PFSK-1 (cell line): ENCODE results near the gene RPL37A.

Source experiments
- FOXP2 ChIP-seq: optimal IDR thresholded peaks from 2 replicates; pipeline ENCODE3; 2011; ENCODE audit warnings: borderline replicate concordance, control low read depth, inconsistent platforms; ENCODE audit not compliant: insufficient read depth; ENCODE audit errors: extremely low read length, extremely low read depth
- POLR2AphosphoS5 ChIP-seq: IDR thresholded peaks from 2 replicates; pipeline ENCODE4 v1.6.1; 2012; ENCODE audit warnings: low read depth, mild to moderate bottlenecking, control low read depth, low read length, moderate library complexity
- SIN3A ChIP-seq: IDR thresholded peaks from 2 replicates; pipeline ENCODE4 v1.6.1; 2012; ENCODE audit warnings: mild to moderate bottlenecking, low read length, moderate library complexity, borderline replicate concordance; ENCODE audit not compliant: insufficient read depth
- TAF1 ChIP-seq: IDR thresholded peaks from 2 replicates; pipeline ENCODE4 v1.6.1; 2012; ENCODE audit warnings: low read length, control low read depth, borderline replicate concordance; ENCODE audit not compliant: insufficient read depth
- TF ChIP-seq, protein P1 (sequence below), 2 experiments: IDR thresholded peaks; 2 replicates each; pipeline versions ENCODE4 v1.6.1 to v1.8.0; 2011 to 2012; ENCODE audit warnings: low read depth in 2 of 2, low read length in 2 of 2, control low read depth in 1 of 2, inconsistent platforms in 1 of 2, mild to moderate bottlenecking in 1 of 2, moderate library complexity in 1 of 2; ENCODE audit not compliant: insufficient read depth in 1 of 2

The RPL37A gene

DNA sequence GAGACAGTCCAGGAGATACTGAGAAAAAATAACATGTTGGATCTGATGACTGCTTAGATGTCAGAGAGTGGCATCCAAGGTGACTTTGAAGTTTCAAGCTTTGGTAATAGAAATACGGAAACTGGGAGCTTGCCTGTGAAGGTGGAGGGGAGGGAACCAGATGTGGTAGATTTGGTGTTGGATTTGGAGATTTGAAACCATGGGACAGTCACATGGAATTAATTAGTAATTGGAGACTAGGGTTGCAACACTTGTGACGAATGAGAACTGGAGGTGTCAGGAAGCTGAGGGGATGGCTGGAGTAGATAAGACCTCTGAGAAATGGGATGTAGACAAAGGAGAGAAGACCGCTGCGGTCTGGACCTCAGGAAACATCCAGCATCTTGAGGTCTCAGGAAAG lies 46.7 kb downstream of the RPL37A start:
- TF ChIP-seq SIN3A = no peak
- TF ChIP-seq POLR2AphosphoS5 = no peak
- TF ChIP-seq FOXP2 = no peak
- TF ChIP-seq, protein P1, sequence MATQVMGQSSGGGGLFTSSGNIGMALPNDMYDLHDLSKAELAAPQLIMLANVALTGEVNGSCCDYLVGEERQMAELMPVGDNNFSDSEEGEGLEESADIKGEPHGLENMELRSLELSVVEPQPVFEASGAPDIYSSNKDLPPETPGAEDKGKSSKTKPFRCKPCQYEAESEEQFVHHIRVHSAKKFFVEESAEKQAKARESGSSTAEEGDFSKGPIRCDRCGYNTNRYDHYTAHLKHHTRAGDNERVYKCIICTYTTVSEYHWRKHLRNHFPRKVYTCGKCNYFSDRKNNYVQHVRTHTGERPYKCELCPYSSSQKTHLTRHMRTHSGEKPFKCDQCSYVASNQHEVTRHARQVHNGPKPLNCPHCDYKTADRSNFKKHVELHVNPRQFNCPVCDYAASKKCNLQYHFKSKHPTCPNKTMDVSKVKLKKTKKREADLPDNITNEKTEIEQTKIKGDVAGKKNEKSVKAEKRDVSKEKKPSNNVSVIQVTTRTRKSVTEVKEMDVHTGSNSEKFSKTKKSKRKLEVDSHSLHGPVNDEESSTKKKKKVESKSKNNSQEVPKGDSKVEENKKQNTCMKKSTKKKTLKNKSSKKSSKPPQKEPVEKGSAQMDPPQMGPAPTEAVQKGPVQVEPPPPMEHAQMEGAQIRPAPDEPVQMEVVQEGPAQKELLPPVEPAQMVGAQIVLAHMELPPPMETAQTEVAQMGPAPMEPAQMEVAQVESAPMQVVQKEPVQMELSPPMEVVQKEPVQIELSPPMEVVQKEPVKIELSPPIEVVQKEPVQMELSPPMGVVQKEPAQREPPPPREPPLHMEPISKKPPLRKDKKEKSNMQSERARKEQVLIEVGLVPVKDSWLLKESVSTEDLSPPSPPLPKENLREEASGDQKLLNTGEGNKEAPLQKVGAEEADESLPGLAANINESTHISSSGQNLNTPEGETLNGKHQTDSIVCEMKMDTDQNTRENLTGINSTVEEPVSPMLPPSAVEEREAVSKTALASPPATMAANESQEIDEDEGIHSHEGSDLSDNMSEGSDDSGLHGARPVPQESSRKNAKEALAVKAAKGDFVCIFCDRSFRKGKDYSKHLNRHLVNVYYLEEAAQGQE (IDR thresholded peaks at IDR 0.05; ENCODE audit: insufficient read depth in 1 of 2, low read depth in 2 of 2, low read length in 2 of 2) = no peak
- no peak for TF ChIP-seq TAF1

GRCh38 chr2:216546241-216546640 lies 47.6 kb downstream of the RPL37A start:
- TF ChIP-seq, protein P1 (IDR thresholded peaks at IDR 0.05; ENCODE audit: insufficient read depth in 1 of 2, low read depth in 2 of 2, low read length in 2 of 2) = no peak
- TF ChIP-seq SIN3A = no peak
- TF ChIP-seq TAF1 = no peak
- TF ChIP-seq FOXP2 = no peak
- no peak for TF ChIP-seq POLR2AphosphoS5

- TF ChIP-seq, protein P1 (IDR thresholded peaks at IDR 0.05; ENCODE audit: insufficient read depth in 1 of 2, low read depth in 2 of 2, low read length in 2 of 2) = no peak
- TF ChIP-seq SIN3A (no peak), POLR2AphosphoS5 (no peak), TAF1 (no peak), FOXP2 (no peak)
Measured at GRCh38 chr2:216546641-216547403, 48.2 kb downstream of the RPL37A start.

DNA sequence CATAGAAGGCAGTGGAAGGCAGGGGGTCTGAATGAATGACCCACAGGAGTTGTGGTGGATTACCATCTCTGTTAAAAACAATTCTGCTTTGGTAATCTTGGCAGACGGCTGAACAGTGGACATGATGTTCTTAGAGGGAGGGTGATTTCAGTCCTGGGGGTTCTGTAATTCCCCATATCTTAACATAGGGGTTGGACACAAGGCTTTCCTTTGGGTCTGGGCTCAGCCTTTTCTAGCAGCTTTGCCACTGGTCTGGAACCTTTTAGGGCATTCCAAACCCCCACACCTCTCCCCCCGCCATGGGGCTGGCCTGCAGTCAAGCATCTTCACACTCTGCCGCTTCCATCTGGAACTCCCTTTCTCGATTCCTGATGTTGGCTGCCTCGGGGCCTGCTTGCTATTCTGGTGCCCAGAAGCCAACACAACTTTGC lies 50.3 kb downstream of the RPL37A start:
- TF ChIP-seq, protein P1 (IDR thresholded peaks at IDR 0.05; ENCODE audit: insufficient read depth in 1 of 2, low read depth in 2 of 2, low read length in 2 of 2) = no peak
- TF ChIP-seq TAF1 = no peak
- TF ChIP-seq POLR2AphosphoS5 = no peak
- no peak for TF ChIP-seq SIN3A
- no peak for TF ChIP-seq FOXP2

DNA sequence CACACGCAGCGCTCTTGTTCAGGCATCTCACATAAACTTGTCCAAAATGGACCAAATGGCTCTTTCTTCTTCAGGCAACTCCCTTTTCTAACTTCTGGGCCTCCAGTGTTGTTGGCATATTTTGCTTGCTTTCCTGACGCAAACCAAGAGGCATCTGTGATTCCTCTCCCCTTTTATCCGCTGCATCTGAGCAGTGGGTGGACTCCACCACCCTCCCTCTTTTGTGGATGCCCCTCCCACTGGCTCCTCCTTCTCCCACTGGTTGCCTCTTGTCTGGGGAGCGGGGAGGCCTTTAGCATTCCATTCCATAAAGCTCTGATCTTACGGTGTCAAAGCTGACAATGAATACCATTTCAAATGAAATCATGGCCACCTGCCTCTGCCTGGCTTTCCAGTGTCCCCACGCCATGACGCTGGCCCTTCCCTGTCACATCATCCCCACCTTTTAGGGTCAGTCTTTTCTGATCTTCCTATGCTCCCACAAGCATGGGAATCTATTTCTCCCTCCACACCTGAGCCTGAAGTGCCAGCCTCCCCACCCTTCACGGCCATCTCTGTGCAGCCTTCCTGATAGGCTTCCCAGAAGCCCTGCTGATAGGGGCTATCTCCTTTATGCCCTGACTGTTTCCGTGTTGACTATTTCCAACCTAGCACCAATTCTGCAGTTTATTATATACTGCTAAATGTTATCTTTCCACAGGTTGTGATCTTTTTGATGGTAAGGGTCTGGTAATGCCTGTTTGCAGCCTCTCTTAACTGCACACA lies 51.5 kb downstream of the RPL37A start:
- no peak for TF ChIP-seq POLR2AphosphoS5
- no peak for TF ChIP-seq FOXP2
- no peak for TF ChIP-seq SIN3A
- TF ChIP-seq, protein P1 (IDR thresholded peaks at IDR 0.05; ENCODE audit: insufficient read depth in 1 of 2, low read depth in 2 of 2, low read length in 2 of 2) = no peak
- no peak for TF ChIP-seq TAF1
